Left colon (tissue), 2 donors: ENCODE data around the gene SERPINA6. TPM values are rescaled to one million over a fixed set of nuclear protein-coding genes. Genes with fewer than 3 reads are reported as not detected.
"Not testable (repeated sequence)": the region's sequence is repeated elsewhere in the genome, so short reads cannot be mapped to it uniquely, and the experiment has no call there.

Source experiments
- ATAC-seq: fragments of 200-7000 bp; cut with Tn5 transposase; one replicate; pipeline ENCODE4 v1.9.1; 2020; ENCODE audit warnings: mild to moderate bottlenecking, moderate library complexity
- DNase-seq, 2 donors: peaks; one replicate each; pipeline ENCODE4 v3.0.0-alpha.2; 2020
- intact Hi-C, 2 donors: fragments of 100-400 bp; cut with DNase I in 1 of 2; cut with micrococcal nuclease in 1 of 2; formaldehyde crosslinking; loops; one replicate each; pipeline versions ENCODE4 v1.11.2 to v1.14.0; 2022; cut with DNase I, micrococcal nuclease
- total RNA-seq, 2 donors: library from RNA; stranded (reverse); fragmentation: NEBNext Ultra II Directional; extraction: Animal tissue kit (Norgen Biotek cat#: 25700); gene quantifications; one replicate each; pipeline ENCODE4 v1.2.1, GENCODE V29; 2021
- donor health status: DM: no; HTN: no; CAD: no.
- donor health status: DM: yes; HTN: yes; CAD: no.

SERPINA6 gene
- total RNA-seq, 2 donors from 2014 or later, result 1.6 to 1.7 TPM

DNA sequence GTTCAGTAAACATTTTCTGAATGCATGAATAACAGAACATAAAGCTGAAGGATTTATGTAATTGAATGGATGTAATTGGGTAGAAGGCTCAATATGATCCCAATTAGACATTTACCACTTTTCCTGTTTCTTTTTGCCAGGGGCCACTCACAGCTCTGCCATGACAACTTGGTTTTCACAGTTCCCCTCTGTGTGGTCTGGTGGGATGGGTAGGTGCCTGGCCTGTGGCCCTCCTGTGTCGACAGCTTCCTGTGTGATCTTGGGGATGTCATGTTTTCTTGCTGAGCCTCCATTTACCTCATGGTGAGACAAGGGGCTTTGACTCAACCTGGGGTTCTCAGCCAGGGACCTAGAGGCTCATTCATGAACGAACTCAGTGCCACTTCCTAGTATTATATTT, 17.5 kb downstream of the SERPINA6 start:
- no peak for DNase-seq
- intact Hi-C loops, result no loop called here
- no peak for ATAC-seq

DNA sequence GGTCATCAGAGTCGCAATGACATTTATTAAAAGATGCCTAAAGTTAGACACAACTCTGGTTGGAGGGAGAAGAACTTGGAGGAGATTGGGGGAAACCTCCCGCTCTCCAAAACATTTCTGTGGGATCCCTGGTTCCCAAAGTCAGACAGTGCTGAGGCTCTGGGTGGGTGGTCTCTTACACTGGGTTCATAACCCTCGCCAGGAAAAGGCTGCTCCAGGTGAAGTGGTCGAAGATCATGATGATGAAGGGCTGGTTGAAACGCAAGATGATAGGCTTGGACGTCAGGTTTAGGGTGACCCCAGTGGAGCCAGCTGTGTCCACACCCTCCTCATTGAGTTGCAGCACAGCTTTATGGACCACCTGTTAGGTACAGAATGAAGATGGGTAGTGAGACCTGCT, 18.9 kb downstream of the SERPINA6 start:
- ATAC-seq, result no peak
- intact Hi-C loops, result no loop called here
- no peak for DNase-seq

DNA sequence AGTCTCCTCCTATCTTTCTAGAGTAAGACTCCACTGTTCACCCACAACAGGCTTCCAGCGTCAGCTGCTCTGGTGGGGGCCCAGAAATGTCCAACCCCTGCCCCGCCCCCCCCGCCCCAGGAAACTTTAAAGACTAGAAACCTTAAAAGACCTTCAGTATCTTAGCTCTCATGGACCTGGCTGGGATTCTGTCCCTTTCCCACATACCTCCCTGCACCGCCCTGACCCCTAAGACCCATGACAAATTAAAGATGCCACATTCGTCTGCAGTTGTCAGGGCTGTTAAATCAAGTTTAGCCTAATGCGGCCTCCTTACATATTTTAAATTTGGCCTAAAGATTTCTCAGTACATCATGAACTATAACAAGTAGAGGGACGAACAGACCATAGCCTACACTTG, 20.0 kb downstream of the SERPINA6 start:
- DNase-seq (no peak), ATAC-seq (no peak)
- intact Hi-C loops, result no loop called here

- no peak for ATAC-seq
- DNase-seq, result no peak
- intact Hi-C loops, result no loop called here
Measured at GRCh38 chr14:94298130-94298529, 25.0 kb downstream of the SERPINA6 start.

DNA sequence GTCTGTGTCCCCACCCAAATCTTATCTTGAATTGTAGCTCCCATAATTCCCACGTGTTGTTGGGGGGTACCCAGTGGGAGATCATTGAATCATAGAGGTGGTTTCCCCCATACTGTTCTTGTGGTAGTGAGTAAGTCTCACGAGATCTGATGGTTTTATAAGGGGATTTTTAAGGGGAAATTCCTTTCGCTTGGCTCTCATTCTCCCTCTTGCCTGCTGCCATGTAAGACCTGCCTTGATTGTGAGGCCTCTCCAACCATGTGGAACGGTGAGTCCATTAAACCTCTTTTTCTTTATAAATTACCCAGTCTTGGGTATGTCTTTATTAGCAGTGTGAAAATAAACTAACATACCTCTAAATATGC, 27.0 kb downstream of the SERPINA6 start:
- ATAC-seq, DNase-seq, intact Hi-C loops: not testable (repeated sequence)

DNA sequence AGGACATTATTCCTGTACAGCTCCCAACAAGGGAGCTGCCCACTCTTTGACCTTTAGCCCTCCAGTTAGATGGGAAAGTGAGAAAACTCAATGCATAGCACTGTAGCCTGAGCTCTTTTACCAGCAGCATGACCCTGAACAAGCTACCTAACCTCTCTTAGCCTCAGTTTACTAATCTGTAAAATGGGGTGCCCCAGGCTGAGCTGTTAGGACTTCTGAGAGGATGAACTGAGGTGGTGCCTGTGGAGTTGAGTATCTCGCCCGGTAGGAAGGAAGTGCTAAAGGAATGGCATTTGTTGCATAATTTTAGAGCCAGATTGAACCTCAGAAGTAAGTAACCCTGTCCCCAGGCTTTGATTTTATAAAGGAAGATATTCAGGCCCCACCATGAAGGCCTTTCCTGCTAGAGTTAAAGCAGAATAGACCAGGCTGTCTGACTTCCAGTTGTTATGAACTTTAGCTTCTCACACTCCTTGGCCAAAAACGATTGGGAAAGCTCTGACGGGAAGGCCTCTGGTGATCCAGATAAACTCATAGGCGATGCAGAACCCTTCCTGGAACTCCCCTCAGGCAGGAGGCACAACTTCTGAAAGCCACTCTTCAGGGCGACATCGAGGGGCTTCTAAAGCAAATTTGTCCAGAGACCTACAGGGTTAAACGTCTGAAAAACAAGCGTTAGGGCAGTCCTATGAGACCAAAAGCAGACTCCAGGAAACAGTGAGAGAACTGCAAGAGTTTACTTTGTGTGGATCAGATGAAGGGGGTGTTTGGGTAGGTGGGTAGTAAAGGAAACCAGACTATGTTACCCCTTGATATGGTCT, 27.6 kb downstream of the SERPINA6 start:
- DNase-seq (no peak), ATAC-seq (no peak)
- intact Hi-C loops, result no loop called here

DNA sequence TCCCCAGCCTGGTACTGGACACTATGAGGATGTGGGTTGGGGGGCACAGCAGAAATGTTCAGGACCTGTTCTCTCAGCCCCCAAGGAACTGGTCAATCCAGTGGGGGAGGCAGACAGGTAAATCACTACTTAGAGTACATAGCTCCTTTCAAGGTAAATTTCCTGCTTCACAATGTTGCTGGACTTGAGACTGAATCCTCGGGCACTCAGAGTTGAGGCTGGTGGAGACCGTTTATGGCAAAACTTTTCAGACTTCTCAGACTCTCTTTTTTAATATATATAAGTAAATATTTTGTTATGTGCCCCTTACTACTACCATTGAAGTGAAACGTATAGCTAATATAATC, 29.6 kb downstream of the SERPINA6 start:
- ATAC-seq (peak; percentile 52), DNase-seq (no peak)
- intact Hi-C loops, result no loop called here

DNA sequence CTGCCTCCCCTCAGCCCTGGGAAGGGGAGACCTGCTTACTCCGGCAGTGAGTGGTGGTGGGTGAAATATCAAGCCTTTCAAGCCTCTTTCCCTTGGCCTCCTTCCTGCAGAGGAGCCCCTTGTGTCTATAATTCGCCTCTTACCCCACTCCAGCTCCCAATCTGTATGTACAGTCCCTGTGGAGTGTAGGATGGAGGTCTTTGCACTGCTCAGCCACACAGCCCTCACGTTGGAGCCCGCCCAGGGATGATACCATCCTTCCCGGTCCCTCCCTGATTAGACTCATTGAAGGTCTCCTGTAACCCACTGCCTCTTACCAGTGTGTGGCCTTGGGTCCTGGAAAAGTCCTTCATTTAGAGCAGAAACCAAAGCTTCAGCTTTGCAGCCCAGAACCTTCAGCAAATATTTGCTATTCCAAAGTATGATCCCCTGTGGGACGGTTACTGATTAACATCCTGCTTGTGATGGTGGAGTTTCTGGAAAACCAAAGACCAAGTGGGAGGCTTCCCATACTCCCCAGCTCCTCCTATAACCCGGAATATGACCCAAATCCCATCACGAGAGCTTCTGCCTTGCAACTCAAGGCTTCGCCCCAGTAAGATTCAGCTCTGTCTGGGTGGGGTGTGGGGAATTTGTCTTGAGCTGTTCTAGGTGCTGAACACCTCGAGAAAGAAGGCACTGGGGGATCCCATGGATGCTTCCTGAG, 30.1 kb downstream of the SERPINA6 start, which contains the start of gene SERPINA10:
Gene SERPINA10, minus strand, starts transcription at position 397 of the 706 bp plus-strand sequence. CDS start 2,675 bp downstream, outside the sequence.
- intact Hi-C loops, result no loop called here
- no peak for DNase-seq
- peak; percentile 71 for ATAC-seq

DNA sequence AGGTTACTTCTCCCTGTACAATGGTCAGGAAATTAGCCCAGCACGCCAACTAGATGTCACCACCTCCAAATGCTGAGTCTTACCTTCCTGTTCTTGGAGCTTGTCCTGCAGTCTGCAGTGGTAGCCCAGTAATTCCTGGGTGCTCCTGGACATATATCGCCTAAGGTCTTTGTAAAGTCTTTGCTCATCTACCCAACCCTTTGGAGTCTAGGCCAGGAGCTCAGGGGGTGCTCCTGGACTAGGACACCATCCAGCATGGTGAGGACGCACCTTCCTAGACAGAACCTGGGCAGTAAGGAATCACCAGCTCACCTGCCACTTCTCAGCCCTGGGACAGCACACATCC, 30.6 kb downstream of the SERPINA6 start:
- no peak for DNase-seq
- intact Hi-C loops, result no loop called here
- no peak for ATAC-seq

GRCh38 chr14:94291906-94292525, 31.1 kb downstream of the SERPINA6 start:
- ATAC-seq (no peak), DNase-seq (no peak)
- intact Hi-C loops, result no loop called here

DNA sequence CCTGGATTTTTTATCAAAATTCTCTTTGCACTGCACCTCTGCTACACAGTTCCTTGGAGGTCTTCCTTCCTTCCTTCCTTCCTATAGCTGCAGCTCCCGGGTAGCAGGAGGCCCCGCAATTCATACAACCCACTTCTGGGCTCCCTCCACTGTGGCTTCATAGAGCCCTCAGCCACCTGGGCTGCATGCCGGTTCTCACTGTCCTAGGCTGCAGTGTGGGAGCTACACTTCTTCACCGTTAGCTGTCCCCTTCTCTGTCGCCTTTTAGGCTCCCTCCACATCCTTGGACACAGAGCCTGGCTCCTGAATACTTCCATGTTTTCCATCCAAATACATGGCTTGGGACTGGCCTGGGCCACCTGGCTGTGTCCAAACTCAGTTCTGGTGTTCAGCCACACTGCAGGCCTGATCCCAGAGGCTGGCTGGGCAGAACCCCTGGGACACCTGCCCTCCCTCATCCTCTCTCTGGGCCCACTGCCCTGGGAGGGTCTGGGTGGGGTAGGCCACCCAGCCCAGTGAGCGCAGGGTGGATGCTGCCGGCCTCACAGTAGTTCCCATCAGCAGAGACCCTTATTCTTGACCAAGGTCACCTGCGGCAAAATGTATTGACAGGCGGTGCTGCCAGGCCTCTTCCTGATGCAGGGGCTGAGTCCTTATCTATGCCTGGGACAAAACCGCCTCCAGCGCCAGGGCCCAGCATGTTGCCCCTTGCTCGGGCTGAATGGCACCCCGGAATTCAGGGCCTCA, 31.8 kb downstream of the SERPINA6 start:
- no peak for DNase-seq
- intact Hi-C loops, result no loop called here
- ATAC-seq, result no peak

- intact Hi-C loops, result no loop called here
- ATAC-seq (no peak), DNase-seq (no peak)
Measured at GRCh38 chr14:94290197-94290596, 32.9 kb downstream of the SERPINA6 start.

DNA sequence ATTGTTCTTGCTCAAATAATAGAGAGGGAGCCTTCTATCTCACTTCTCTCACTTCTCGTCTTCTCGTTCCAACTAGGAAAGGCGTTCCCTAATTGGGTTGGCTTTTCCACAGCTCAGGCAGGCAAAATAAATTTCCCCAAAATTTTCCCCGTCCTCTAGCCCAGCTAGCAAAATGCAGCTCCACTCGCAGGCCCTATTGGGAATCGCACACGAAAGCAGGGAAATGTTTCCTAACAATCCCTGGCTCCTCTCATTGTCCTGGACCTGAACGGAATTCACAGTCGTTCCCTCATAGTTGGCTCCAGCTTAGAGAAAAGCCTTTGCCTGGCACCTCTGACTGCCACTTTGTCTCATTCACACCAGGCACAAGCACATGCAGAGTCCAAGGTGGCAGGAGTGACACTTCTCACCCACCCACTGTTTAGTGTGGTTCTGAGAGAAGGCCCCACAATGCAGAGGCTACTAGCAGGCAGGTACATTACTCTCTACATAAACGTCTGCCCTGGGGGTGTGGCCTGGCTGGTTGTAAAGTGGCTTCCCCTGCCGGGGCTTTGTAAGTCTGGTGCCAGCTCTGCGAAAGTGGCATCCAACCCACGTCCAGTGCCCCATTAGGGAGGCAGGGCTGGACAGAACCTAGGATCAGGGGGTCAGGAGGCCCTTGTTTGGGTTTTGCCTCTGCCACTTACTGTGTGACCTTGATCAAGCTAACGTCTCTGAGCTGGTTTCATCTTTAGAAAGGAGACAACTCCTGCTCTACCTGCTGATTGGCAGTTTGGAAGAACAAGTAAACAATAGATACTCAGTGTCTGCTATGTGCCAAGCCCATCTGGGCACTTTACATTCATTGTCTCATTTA, 34.3 kb downstream of the SERPINA6 start:
- DNase-seq, result no peak
- ATAC-seq, result peak; percentile 51
- intact Hi-C loops, result no loop called here

GRCh38 chr14:94285158-94285557, 38.0 kb downstream of the SERPINA6 start:
- intact Hi-C loops, result no loop called here
- DNase-seq (no peak), ATAC-seq (no peak)

DNA sequence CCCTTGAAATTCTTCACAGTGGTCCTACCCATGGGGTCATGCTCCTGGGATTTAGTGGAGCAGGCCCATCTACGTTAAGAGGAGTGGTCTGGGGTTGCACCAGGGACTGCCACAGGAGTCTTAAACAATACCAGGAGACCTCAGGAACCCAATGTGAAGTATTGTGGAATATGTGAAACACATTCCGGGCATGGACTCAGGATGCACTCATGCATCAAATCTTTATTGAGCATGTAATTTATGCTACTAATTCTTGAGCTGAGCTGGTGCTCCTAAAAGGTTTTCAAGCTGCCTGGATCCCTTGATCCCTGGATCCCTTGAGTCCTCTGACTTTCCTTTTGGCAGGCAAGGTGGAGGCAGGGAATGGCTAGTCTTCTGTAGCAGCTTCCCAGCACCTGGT, 38.9 kb downstream of the SERPINA6 start:
- intact Hi-C loops, result no loop called here
- no peak for ATAC-seq
- no peak for DNase-seq

DNA sequence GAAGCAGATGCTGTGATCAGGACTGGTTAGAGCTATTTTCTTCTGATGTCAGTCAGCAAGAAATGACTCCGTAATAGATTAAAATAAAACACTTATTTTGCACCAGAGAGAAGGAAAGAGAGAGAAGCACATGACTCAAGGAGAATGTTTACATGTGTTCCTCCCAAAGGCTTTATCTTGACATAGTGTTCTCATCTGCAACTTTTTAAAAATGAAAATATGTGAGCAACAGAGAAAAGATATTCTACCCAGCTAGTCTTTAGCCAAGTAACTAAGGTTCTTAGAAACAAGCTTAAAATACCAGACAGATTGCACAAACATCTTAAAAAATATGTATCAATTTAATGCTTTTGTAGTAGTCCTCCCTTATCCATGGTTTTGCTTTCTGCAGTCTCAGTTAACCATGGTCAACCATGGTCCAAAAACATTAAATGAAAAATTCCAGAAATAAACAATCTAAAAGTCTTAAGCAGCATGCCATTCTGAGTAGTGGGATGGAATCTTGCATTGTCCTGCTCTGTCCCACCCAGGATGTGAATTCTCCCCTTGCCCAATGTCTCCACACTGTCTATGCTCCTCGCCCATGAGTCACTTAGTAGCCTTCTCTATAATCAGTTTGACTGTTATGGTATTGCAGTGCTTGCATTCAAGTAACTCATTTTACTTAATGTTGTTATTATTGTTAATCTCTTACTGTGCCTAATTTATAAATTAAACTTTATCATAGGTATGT, 40.0 kb downstream of the SERPINA6 start:
- ATAC-seq (no peak), DNase-seq (no peak)
- intact Hi-C loops, result no loop called here

GRCh38 chr14:94278731-94279130, 44.4 kb downstream of the SERPINA6 start:
- ATAC-seq, result no peak

More at GRCh38 chr14:94278731-94279130, 44.4 kb downstream of the SERPINA6 start:
- intact Hi-C loops, result no loop called here
- no peak for DNase-seq
